Neural progenitor cell (in vitro differentiated cells): ENCODE results near the gene KRTAP12-2. TPM values are rescaled to one million over a fixed set of nuclear protein-coding genes. Genes with fewer than 3 reads are reported as not detected.

Source experiments
- DNase-seq: peaks from one replicate; pipeline ENCODE4 v3.0.0-alpha.2; 2016; ENCODE audit warnings: low spot score
- H2AFZ ChIP-seq: fragments of 200-600 bp; sonication (generic); replicated peaks from 2 replicates; pipeline ENCODE4 v1.6.1; 2016; ENCODE audit warnings: antibody characterized with exemption
- H3F3A ChIP-seq: fragments of 200-600 bp; sonication (generic); 2 replicates; pipeline ENCODE4 v1.6.1; 2016; ENCODE audit warnings: antibody characterized with exemption, low read depth
- H3K27ac ChIP-seq: fragments of 200-600 bp; sonication (generic); 2 replicates; pipeline ENCODE4 v1.5.1; 2016; ENCODE audit warnings: mild to moderate bottlenecking
- H3K27me3 ChIP-seq: fragments of 200-600 bp; sonication (generic); 2 replicates; pipeline ENCODE4 v1.6.1; 2016; ENCODE audit warnings: mild to moderate bottlenecking, moderate library complexity
- H3K36me3 ChIP-seq: fragments of 200-600 bp; sonication (generic); 2 replicates; pipeline ENCODE4 v1.5.1; 2016
- H3K4me1 ChIP-seq: fragments of 200-600 bp; sonication (generic); 2 replicates; pipeline ENCODE4 v1.6.1; 2016; ENCODE audit warnings: mixed run types
- H3K4me2 ChIP-seq: fragments of 200-600 bp; sonication (generic); 2 replicates; pipeline ENCODE4 v1.6.1; 2016
- H3K4me3 ChIP-seq: fragments of 200-600 bp; sonication (generic); 2 replicates; pipeline ENCODE4 v1.5.1; 2016
- H3K79me2 ChIP-seq: fragments of 200-600 bp; sonication (generic); 2 replicates; pipeline ENCODE4 v1.6.1; 2016; ENCODE audit warnings: low read depth
- H3K9ac ChIP-seq: fragments of 200-600 bp; sonication (generic); 2 replicates; pipeline ENCODE4 v1.6.1; 2016
- H3K9me3 ChIP-seq: fragments of 200-600 bp; sonication (generic); 2 replicates; pipeline ENCODE4 v1.5.1; 2016; ENCODE audit warnings: low read depth
- H4K20me1 ChIP-seq: fragments of 200-600 bp; sonication (generic); 2 replicates; pipeline ENCODE4 v1.6.1; 2016; ENCODE audit warnings: low read depth
- H3K27ac Mint-ChIP-seq: 3 replicates; pipeline ENCODE4 v1.8.0; 2021; ENCODE audit warnings: mixed read lengths
- H3K27me3 Mint-ChIP-seq: 2 replicates; pipeline ENCODE4 v1.8.0; 2022; ENCODE audit warnings: low read depth, mild to moderate bottlenecking, inconsistent platforms, moderate library complexity, mixed read lengths; ENCODE audit not compliant: insufficient read depth
- H3K36me3 Mint-ChIP-seq: 3 replicates; pipeline ENCODE4 v1.8.0; 2021; ENCODE audit warnings: mixed read lengths
- H3K4me1 Mint-ChIP-seq: 3 replicates; pipeline ENCODE4 v1.8.0; 2021; ENCODE audit warnings: mixed read lengths
- H3K4me3 Mint-ChIP-seq: 3 replicates; pipeline ENCODE4 v1.8.0; 2021; ENCODE audit warnings: mild to moderate bottlenecking, moderate library complexity, mixed read lengths
- H3K9me3 Mint-ChIP-seq: 3 replicates; pipeline ENCODE4 v1.8.0; 2020; ENCODE audit warnings: mixed read lengths
- CTCF ChIP-seq: fragments of 200-600 bp; sonication (generic); IDR thresholded peaks from 2 replicates; pipeline ENCODE4 v1.5.1; 2017; ENCODE audit warnings: antibody characterized with exemption, mild to moderate bottlenecking
- EZH2 ChIP-seq: fragments of 200-600 bp; sonication (generic); IDR thresholded peaks from 2 replicates; pipeline ENCODE4 v1.6.1; 2017; ENCODE audit warnings: antibody characterized with exemption, mild to moderate bottlenecking, moderate library complexity
- EZH2phosphoT487 ChIP-seq: fragments of 200-600 bp; sonication (generic); IDR thresholded peaks from 2 replicates; pipeline ENCODE4 v1.6.1; 2017; ENCODE audit warnings: antibody characterized with exemption
- total RNA-seq: library from RNA; depleted of rRNA; stranded (reverse); fragments of >200 nt; gene quantifications from 2 replicates; pipeline ENCODE4 v1.2.3, GENCODE V29; 2015; ENCODE audit warnings: low replicate concordance

The KRTAP12-2 gene
- total RNA-seq, 1 donor from 2014 or later = not detected

GRCh38 chr21:44684483-44684882 is 17.8 kb upstream of the KRTAP12-2 start:
- no peaks in the 10 kb centered on the region for H3K9me3 ChIP-seq
- peaks cover 19% of the 10 kb centered on the region for H3K27me3 Mint-ChIP-seq
- no peak for DNase-seq
- peaks cover 7% of the 10 kb centered on the region for H3K9me3 Mint-ChIP-seq
- no peak overlapping the region for H3K4me3 Mint-ChIP-seq
- no peak overlapping the region for H2AFZ ChIP-seq
- H3K27ac Mint-ChIP-seq = no peak overlapping the region
- no peak overlapping the region for H3K4me2 ChIP-seq
- H3K27ac ChIP-seq = no peak overlapping the region
- H3K4me3 ChIP-seq = no peak overlapping the region
- H3F3A ChIP-seq = peaks cover 9% of the 10 kb centered on the region
- H3K27me3 ChIP-seq = peaks cover 19% of the 10 kb centered on the region
- H3K4me1 Mint-ChIP-seq = peaks cover 23% of the 10 kb centered on the region
- TF ChIP-seq CTCF = no peak
- no peak for TF ChIP-seq EZH2phosphoT487
- no peak for TF ChIP-seq EZH2
- peaks cover 12% of the 10 kb centered on the region for H3K4me1 ChIP-seq
- no peaks in the 10 kb centered on the region for H3K36me3 ChIP-seq
- no peaks in the 10 kb centered on the region for H4K20me1 ChIP-seq
- H3K79me2 ChIP-seq = no peaks in the 10 kb centered on the region
- no peaks in the 10 kb centered on the region for H3K36me3 Mint-ChIP-seq
- no peak overlapping the region for H3K9ac ChIP-seq

GRCh38 chr21:44684077-44684476 is 17.4 kb upstream of the KRTAP12-2 start:
- H3K9me3 ChIP-seq = no peaks in the 10 kb centered on the region
- H3K4me3 Mint-ChIP-seq = no peak overlapping the region
- peaks cover 23% of the 10 kb centered on the region for H3K4me1 Mint-ChIP-seq
- H3K79me2 ChIP-seq = no peaks in the 10 kb centered on the region
- H3K4me1 ChIP-seq = peaks cover 12% of the 10 kb centered on the region
- no peak overlapping the region for H3K27ac Mint-ChIP-seq
- H3K4me3 ChIP-seq = no peak overlapping the region
- H2AFZ ChIP-seq = no peak overlapping the region
- peaks cover 19% of the 10 kb centered on the region for H3K27me3 ChIP-seq
- no peak overlapping the region for H3K9ac ChIP-seq
- peaks cover 9% of the 10 kb centered on the region for H3F3A ChIP-seq
- H3K4me2 ChIP-seq = no peak overlapping the region
- H4K20me1 ChIP-seq = no peaks in the 10 kb centered on the region
- H3K36me3 ChIP-seq = no peaks in the 10 kb centered on the region
- H3K27me3 Mint-ChIP-seq = peaks cover 19% of the 10 kb centered on the region
- no peaks in the 10 kb centered on the region for H3K36me3 Mint-ChIP-seq
- no peak overlapping the region for H3K27ac ChIP-seq
- DNase-seq = no peak
- TF ChIP-seq CTCF (no peak), EZH2 (no peak), EZH2phosphoT487 (no peak)
- peaks cover 7% of the 10 kb centered on the region for H3K9me3 Mint-ChIP-seq

GRCh38 chr21:44682580-44683151 is 15.9 kb upstream of the KRTAP12-2 start:
- H3K9ac ChIP-seq = no peak overlapping the region
- H2AFZ ChIP-seq = no peak overlapping the region
- peaks cover 7% of the 10 kb centered on the region for H3K9me3 Mint-ChIP-seq
- H3K27ac ChIP-seq = no peak overlapping the region
- no peaks in the 10 kb centered on the region for H3K36me3 ChIP-seq
- no peaks in the 10 kb centered on the region for H4K20me1 ChIP-seq
- no peaks in the 10 kb centered on the region for H3K9me3 ChIP-seq
- TF ChIP-seq CTCF = no peak
- no peak for TF ChIP-seq EZH2phosphoT487
- H3K36me3 Mint-ChIP-seq = no peaks in the 10 kb centered on the region
- H3K4me2 ChIP-seq = no peak overlapping the region
- DNase-seq = no peak
- H3K4me1 Mint-ChIP-seq = peaks cover 19% of the 10 kb centered on the region
- H3K27ac Mint-ChIP-seq = no peak overlapping the region
- peaks cover 16% of the 10 kb centered on the region for H3K27me3 Mint-ChIP-seq
- peaks cover 9% of the 10 kb centered on the region for H3F3A ChIP-seq
- no peak overlapping the region for H3K4me3 Mint-ChIP-seq
- H3K4me1 ChIP-seq = peaks cover 12% of the 10 kb centered on the region
- H3K79me2 ChIP-seq = no peaks in the 10 kb centered on the region
- peaks cover 16% of the 10 kb centered on the region for H3K27me3 ChIP-seq
- no peak overlapping the region for H3K4me3 ChIP-seq
